Smooth muscle cell (in vitro differentiated cells): ENCODE measurements around the gene CCDC188. TPM values are rescaled to one million over a fixed set of nuclear protein-coding genes. Genes with fewer than 3 reads are reported as not detected.

ENCODE experiments used
- DNase-seq: peaks from one replicate; lab custom pipeline; 2025; ENCODE audit not compliant: unreplicated experiment; lab: John Stamatoyannopoulos, UW
- H2AFZ ChIP-seq: fragments of 200-600 bp; sonication (generic); 2 replicates; pipeline ENCODE4 v1.6.0; 2016; ENCODE audit warnings: antibody characterized with exemption, low read depth, mild to moderate bottlenecking
- H3F3A ChIP-seq: fragments of 200-600 bp; sonication (generic); 2 replicates; pipeline ENCODE4 v1.6.0; 2017; ENCODE audit warnings: antibody characterized with exemption, low read depth
- H3K27ac ChIP-seq: fragments of 200-600 bp; sonication (generic); 2 replicates; pipeline ENCODE4 v1.5.1; 2016; ENCODE audit warnings: low read depth, mild to moderate bottlenecking
- H3K27me3 ChIP-seq: fragments of 200-600 bp; sonication (generic); 2 replicates; pipeline ENCODE4 v1.6.1; 2016; ENCODE audit warnings: low read depth, mild to moderate bottlenecking
- H3K36me3 ChIP-seq: fragments of 200-600 bp; sonication (generic); 2 replicates; pipeline ENCODE4 v1.5.1; 2016; ENCODE audit warnings: low read depth
- H3K4me1 ChIP-seq: fragments of 200-600 bp; sonication (generic); 2 replicates; pipeline ENCODE4 v1.5.1; 2016; ENCODE audit warnings: low read depth
- H3K4me2 ChIP-seq: fragments of 200-600 bp; sonication (generic); 2 replicates; pipeline ENCODE4 v1.6.0; 2016; ENCODE audit warnings: mild to moderate bottlenecking
- H3K4me3 ChIP-seq: fragments of 200-600 bp; sonication (generic); 2 replicates; pipeline ENCODE4 v1.5.1; 2016; ENCODE audit warnings: mild to moderate bottlenecking
- H3K79me2 ChIP-seq: fragments of 200-600 bp; sonication (generic); 2 replicates; pipeline ENCODE4 v1.6.0; 2016; ENCODE audit warnings: low read depth, mild to moderate bottlenecking
- H3K9ac ChIP-seq: fragments of 200-600 bp; sonication (generic); 2 replicates; pipeline ENCODE4 v1.6.0; 2016; ENCODE audit warnings: low read depth
- H3K9me3 ChIP-seq: fragments of 200-600 bp; sonication (generic); replicated peaks from 2 replicates; pipeline ENCODE4 v1.5.1; 2016; ENCODE audit warnings: low read depth
- H4K20me1 ChIP-seq: fragments of 200-600 bp; sonication (generic); 2 replicates; pipeline ENCODE4 v1.6.0; 2016; ENCODE audit warnings: low read depth
- CTCF ChIP-seq: fragments of 200-600 bp; sonication (generic); IDR thresholded peaks from 2 replicates; pipeline ENCODE4 v1.5.1; 2017; ENCODE audit warnings: borderline replicate concordance, mild to moderate bottlenecking, antibody characterized with exemption; ENCODE audit not compliant: insufficient read depth, poor library complexity, severe bottlenecking
- WGBS: methylation state at CpG from one replicate; pipeline ENCODE4 v1.1.7; 2016; ENCODE audit warnings: low lambda C conversion rate; 5-methylcytosine and 5-hydroxymethylcytosine counted together
- polyA plus RNA-seq: library from polyadenylated mRNA; unstranded; fragments of >200 nt; fragmentation: Nextera tagmentation; extraction: Ambion mirVana; gene quantifications from 2 replicates; pipeline ENCODE4 v1.2.1, GENCODE V29; 2016
- total RNA-seq: library from RNA; depleted of rRNA; stranded (reverse); fragments of >200 nt; gene quantifications from 2 replicates; pipeline ENCODE4 v1.2.3, GENCODE V29; 2014

The CCDC188 gene
- total and polyA plus RNA-seq, 2 experiments from 2014 or later = not detected

GRCh38 chr22:20106849-20107237 lies 44.0 kb downstream of the CCDC188 start:
- 97% methylated on average over 10 of the region's 10 CpGs for WGBS
- H3K36me3 ChIP-seq = peaks cover 9% of the 10 kb centered on the region

GRCh38 chr22:20106205-20106848 lies 44.5 kb downstream of the CCDC188 start:
- H3K27me3 ChIP-seq = no peaks in the 10 kb centered on the region
- H3K4me2 ChIP-seq = no peak overlapping the region
- no peaks in the 10 kb centered on the region for H3K4me1 ChIP-seq
- H2AFZ ChIP-seq = no peak overlapping the region
- H3K36me3 ChIP-seq = peaks cover 9% of the 10 kb centered on the region
- no peaks in the 10 kb centered on the region for H3K9me3 ChIP-seq
- H3K9ac ChIP-seq = no peak overlapping the region
- H3K27ac ChIP-seq = no peak overlapping the region
- 93% methylated on average over 20 of the region's 20 CpGs for WGBS
- no peaks in the 10 kb centered on the region for H3F3A ChIP-seq
- H3K79me2 ChIP-seq = peaks cover 19% of the 10 kb centered on the region
- peaks cover 57% of the 10 kb centered on the region for H4K20me1 ChIP-seq
- no peak for TF ChIP-seq CTCF
- DNase-seq = no peak
- no peak overlapping the region for H3K4me3 ChIP-seq

More at GRCh38 chr22:20106849-20107237, 44.0 kb downstream of the CCDC188 start:
- Histone ChIP-seq H3K27me3 (no peaks in the 10 kb centered on the region), H4K20me1 (peaks cover 53% of the 10 kb centered on the region), H3F3A (no peaks in the 10 kb centered on the region), H3K9ac (no peak overlapping the region), H3K4me2 (no peak overlapping the region), H2AFZ (no peak overlapping the region), H3K79me2 (peaks cover 16% of the 10 kb centered on the region), H3K4me3 (no peak overlapping the region), H3K9me3 (no peaks in the 10 kb centered on the region), H3K27ac (no peak overlapping the region), H3K4me1 (no peaks in the 10 kb centered on the region)
- DNase-seq = no peak
- no peak for TF ChIP-seq CTCF

- DNase-seq = no peak
- H4K20me1 ChIP-seq = peaks cover 54% of the 10 kb centered on the region
- no peaks in the 10 kb centered on the region for H3K27me3 ChIP-seq
- H2AFZ ChIP-seq = no peak overlapping the region
- no peak for TF ChIP-seq CTCF
- H3K9ac ChIP-seq = no peak overlapping the region
- no peak overlapping the region for H3K4me2 ChIP-seq
- 99% methylated on average over 7 of the region's 7 CpGs for WGBS
- H3K4me3 ChIP-seq = no peak overlapping the region
- H3K36me3 ChIP-seq = peaks cover 9% of the 10 kb centered on the region
- H3K9me3 ChIP-seq = no peaks in the 10 kb centered on the region
- no peak overlapping the region for H3K27ac ChIP-seq
- no peaks in the 10 kb centered on the region for H3K4me1 ChIP-seq
- peaks cover 19% of the 10 kb centered on the region for H3K79me2 ChIP-seq
- no peaks in the 10 kb centered on the region for H3F3A ChIP-seq
Observed at GRCh38 chr22:20105456-20106204, 45.2 kb downstream of the CCDC188 start.
